Ramos (cell line): ENCODE data around the gene CASK.
"Not testable (repeated sequence)": the region's sequence is repeated elsewhere in the genome, so short reads cannot be mapped to it uniquely, and the experiment has no call there.

Source experiments
- in situ Hi-C: fragments of 300-500 bp; cut with MboI; formaldehyde crosslinking; loops from one replicate; pipeline ENCODE4 v1.14.3; 2022; ENCODE audit warnings: low sequenced_read_pairs; ENCODE audit not compliant: unreplicated experiment

Gene CASK

GRCh38 chrX:41541386-41541785, 382.0 kb downstream of the CASK start:
- in situ Hi-C loops: no loop called here

DNA sequence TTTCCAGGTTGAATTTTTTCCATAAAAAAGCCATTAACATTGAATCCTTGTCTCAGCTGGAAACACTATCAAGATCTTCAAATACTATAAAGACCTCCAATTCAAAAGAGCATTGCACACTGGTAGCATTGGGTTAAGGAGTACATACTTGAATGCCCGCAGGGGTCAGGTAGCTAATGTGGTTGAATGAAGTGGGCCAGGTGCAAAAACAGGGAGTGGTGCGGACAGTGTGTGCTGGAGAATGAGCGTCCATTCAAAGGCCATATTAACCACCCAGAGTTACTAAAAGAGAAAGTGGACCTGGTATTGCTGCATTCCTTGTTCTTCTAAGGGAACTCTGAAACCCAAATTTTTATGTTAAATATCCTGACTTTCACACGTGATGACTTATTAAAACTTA, 384.6 kb downstream of the CASK start:
- in situ Hi-C loops: no loop called here

DNA sequence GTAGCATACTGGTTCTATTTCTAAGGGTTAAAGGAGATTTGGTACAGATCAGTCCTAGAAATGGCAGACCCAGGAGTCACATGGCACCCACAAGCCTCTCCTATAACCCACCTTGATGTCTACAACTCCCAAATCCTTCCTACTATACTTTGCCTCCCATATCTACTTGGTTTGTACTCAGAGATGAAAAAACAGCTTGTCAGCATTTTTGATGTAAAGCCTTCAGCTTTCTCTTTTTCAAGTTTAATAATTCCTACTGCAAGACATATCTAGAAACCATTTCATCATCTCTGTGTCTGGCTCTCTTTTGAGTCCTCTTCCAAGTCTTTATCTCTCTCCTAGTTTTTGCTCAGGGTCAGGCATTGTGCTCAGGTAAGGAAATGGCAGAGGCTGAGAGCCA, 393.3 kb downstream of the CASK start:
- in situ Hi-C loops: no loop called here

DNA sequence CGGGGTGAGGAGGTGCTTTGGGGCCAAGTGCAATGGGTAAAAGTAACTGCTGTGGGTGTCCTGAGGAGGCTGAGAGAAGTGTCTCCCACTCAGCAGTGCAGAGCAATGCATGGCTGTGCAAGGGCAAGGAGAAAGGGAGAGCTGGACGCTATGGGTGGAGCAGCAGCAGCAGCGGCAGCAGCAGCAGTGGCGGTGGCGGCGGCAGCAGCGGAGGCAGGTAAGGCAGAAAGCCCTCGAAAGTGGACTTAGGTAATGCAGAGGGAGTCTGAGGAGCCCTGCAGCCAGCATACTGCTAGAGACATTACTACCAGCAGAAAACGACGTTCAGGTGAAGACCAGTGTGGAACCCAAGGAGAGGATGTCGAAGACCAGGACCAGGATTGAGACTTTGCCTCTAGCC, 394.1 kb downstream of the CASK start:
- in situ Hi-C loops: no loop called here

- in situ Hi-C loops: no loop called here
These were observed 394.6 kb downstream of the CASK start for GRCh38 chrX:41528784-41529183.

- in situ Hi-C loops: no loop called here
These were observed 396.4 kb downstream of the CASK start for GRCh38 chrX:41526925-41527324.

- in situ Hi-C loops: no loop called here
These were observed 397.1 kb downstream of the CASK start for GRCh38 chrX:41526271-41526670.

DNA sequence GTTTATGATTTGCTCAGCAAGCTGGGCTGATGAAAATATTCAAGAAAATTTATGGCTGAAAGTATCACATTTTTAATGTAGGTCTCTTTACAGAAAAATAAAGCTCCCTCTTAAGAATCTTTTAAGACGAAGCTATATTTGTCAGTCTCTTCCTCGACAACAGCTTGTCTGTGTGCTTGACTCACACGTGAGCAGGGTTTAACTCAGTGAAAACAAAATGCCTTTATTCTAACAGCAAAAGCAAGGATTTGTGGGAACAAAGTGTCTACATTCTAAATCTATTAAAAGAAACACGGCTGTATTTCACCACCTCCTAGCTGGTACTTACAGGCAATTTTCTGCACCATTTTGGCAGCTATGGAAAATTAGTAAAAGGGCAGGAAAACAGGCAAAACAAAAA, 400.7 kb downstream of the CASK start:
- in situ Hi-C loops: no loop called here

- in situ Hi-C loops: no loop called here
These were observed 401.3 kb downstream of the CASK start for GRCh38 chrX:41522081-41522480.

DNA sequence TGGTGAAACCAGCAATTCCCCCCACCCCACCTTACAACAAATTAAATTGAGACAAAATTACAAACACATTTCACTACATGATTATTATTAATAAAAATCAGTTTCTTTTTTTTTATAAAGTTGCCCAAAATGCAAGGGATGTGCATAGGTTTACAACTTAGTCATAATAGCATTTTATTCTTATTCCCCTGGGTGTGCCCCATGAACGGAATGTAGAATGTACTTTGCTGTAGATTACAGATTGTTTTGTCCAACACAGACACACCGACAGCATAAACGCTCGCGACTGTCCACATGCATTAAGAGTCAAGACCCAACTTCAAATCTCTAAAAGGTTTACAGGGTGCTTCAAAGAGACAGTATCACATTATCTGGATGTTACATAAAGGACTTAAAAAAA, 403.9 kb downstream of the CASK start:
- in situ Hi-C loops: no loop called here

DNA sequence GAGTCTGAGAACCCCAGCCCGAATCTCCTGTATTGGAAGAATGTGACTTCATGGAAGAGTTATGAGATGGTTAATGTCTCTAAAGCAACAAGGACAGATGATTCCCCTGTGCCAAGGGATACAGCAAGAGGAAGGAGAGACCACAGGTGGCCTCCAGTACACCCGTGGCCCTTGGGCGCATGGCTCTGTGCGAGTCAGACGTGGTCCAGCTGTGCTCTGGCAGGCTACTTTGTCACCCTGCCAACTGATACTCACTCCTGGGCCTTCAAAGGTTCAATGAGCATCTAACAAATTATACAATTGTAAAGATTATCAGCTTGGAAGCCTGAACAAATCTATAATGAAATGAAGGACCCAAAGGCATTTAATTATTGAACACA, 404.5 kb downstream of the CASK start:
- in situ Hi-C loops: no loop called here

DNA sequence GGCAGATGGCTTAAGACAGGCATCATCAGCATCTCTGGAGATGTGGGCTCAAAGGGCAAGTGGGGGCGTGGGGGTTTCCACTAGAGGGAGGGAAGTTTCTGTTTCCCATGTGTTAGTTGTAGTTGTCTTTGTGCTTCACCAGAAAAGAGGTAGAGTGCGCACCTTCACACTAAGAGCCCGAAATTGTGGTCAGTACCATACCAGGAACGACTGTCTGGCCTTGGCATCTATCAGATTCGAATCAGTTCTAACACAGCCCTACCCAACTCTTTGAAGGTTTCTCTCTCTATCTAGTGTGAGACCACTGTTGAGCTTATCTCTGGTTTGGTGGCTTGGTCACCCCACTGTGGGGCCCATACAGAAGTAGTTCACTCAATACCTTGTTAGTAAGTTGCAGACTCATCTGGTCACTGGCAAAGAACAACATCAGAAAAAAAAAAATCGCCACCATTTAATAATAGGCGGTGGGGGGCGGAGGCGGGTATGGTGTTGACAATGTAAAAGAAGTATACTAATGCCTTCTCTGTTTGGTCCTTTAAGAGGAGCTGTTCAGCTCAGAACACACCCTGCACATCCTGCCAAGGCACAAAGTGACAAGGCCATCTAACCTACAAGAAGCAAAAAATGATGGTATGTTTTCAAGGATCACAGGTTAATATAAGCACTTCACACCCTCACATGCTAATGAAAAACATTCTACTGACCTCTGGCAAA, 405.1 kb downstream of the CASK start:
- in situ Hi-C loops: no loop called here

- in situ Hi-C loops: no loop called here
These were observed 406.2 kb downstream of the CASK start for GRCh38 chrX:41516999-41517765.

DNA sequence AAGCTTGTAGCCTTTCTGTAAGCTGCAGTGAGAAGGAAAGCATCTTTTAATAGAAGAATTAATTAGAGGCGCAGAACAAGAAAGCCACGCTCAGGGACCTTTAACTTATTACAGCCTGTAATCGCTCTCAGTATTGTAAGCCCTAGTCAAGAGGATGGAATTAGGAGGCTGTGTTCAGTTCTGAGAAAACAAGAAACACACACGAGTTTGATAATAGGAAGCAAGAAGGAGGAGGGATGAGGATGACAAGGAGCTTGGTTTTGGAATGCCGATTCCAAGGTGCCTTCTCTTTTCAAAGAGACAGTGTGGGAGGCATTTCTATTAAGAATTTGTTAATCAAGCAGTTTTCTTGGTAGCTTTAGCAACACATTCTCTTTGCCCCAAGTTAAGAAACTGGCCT, 406.9 kb downstream of the CASK start:
- in situ Hi-C loops: no loop called here

DNA sequence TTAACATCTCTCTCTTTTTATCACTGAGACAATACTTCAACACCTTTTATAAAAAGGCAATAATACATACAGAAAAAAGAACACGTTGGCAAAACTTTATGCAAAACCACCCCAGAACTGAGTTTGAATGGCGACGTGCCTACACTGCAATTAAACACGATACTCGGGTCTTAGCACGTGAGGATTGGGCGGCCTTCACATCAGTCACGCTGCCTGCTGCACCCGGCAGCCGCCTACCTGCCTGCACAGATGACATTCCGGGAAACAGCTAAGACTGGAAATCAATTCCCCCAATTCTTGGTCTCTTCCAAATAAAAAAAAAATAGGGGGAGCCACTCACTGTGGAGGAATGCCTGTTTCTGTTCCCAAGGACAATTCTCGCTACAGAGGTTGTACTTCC, 408.0 kb downstream of the CASK start:
- in situ Hi-C loops: no loop called here

DNA sequence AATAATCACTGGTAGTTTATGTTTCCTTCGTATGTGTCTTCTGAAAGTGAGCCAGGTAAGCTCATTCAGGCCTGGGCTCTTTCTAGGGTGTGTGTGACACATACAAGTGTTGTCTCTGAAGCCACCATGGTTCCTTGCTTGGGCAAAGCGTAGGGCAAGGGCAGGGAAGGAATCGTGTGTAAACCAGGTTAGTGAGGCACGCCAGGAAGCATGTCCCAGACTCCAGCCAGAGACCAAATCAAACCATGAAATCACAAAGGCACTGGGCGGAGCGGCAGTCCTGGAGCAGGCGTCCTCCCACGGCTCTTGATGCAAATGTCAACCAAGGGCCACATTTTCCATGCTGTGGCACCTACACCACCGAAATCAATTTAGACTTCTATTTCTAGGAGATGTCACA, 409.2 kb downstream of the CASK start:
- in situ Hi-C loops: no loop called here

DNA sequence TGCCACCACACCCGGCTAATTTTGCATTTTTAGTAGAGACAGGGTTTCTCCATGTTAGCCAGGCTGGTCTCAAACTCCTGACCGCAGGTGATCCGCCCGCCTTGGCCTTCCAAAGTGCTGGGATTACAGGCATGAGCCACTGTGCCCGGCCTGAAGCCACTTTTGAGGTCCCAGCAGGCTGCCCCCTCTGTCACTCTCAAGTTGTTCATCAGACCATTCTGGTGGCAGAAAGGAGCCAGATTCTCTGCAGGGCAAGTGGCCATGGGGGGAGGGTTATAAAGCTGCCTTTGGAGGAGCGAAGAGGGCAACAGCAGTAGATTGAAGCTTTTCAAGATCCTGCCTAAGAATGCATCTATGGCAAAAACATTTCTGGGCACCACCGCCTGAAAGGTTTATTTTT, 410.5 kb downstream of the CASK start:
- in situ Hi-C loops: not testable (repeated sequence)

GRCh38 chrX:41512394-41512793, 411.0 kb downstream of the CASK start:
- in situ Hi-C loops: no loop called here

GRCh38 chrX:41507919-41508318, 415.4 kb downstream of the CASK start:
- in situ Hi-C loops: no loop called here

GRCh38 chrX:41502004-41502403, 421.4 kb downstream of the CASK start:
- in situ Hi-C loops: no loop called here

DNA sequence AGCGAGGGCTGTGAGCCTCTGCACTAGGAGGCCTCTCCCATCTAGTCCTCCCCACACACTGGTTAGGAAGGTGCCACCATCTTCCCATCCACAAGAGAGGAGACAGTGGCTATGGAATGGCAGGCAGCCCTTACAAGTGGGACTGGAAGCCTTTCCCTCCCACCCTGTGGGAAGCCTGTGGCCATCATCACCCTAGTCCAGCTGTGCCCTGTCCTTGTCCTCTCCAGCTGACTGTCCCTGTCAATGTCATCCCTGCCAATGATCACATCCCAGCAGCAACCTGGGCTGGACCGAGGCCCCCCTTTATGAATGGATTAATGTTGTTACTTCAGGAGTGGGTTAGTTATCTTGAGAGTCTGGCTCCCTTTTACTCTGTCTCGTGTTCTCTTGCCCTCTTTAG, 423.4 kb downstream of the CASK start:
- in situ Hi-C loops: no loop called here

DNA sequence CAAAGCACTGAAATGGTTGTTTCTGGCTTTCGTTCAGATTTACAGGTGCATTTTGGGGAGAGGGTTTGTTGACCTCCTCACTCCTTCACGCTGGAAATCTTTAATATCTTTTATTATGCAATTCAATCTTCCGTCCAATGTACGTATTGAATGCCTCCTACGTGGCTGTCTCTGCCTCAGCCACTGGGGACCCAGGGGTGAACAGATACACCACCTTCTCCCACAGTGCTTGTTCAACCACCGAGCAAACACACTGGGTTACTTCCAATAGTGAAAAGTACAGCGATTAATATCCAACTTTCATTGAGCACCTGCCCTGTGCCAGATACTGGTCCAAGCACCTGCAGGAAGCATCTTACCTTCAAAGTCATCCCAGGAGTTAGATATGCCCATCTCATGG, 424.2 kb downstream of the CASK start:
- in situ Hi-C loops: no loop called here
